ENCODE results near the gene COMMD4. TPM values are rescaled to one million over a fixed set of nuclear protein-coding genes. Genes with fewer than 3 reads are reported as not detected.
"Not testable (repeated sequence)": the region's sequence is repeated elsewhere in the genome, so short reads cannot be mapped to it uniquely, and the experiment has no call there.

The COMMD4 gene
- total RNA-seq: 92.6 and 104 TPM in 2 replicates

- peak; percentile 89 to 93 for DNase-seq (ENCODE audit: low read depth in 2 of 2)
Observed at GRCh38 chr15:75335705-75336355, at the start of gene COMMD4. TSS of gene COMMD4 (plus strand) at chr15:75336063. CDS start at chr15:75336090, 27 bp downstream.

- DNase-seq (ENCODE audit: low read depth in 2 of 2): not testable (repeated sequence)
Observed at GRCh38 chr15:75293660-75294059, 42.2 kb upstream of the COMMD4 start.

GRCh38 chr15:75298541-75299310 lies 37.1 kb upstream of the COMMD4 start:
- DNase-seq (ENCODE audit: low read depth in 2 of 2): not testable (repeated sequence)

GRCh38 chr15:75299311-75299688 lies 36.6 kb upstream of the COMMD4 start:
- DNase-seq (ENCODE audit: low read depth in 2 of 2): not testable (repeated sequence)

- not testable (repeated sequence) for DNase-seq (ENCODE audit: low read depth in 2 of 2)
Observed at GRCh38 chr15:75300026-75300425, 35.8 kb upstream of the COMMD4 start.

GRCh38 chr15:75302318-75302717 lies 33.5 kb upstream of the COMMD4 start:
- DNase-seq (ENCODE audit: low read depth in 2 of 2): no peak

- DNase-seq (ENCODE audit: low read depth in 2 of 2): not testable (repeated sequence)
Observed at GRCh38 chr15:75302753-75303152, 33.1 kb upstream of the COMMD4 start.

GRCh38 chr15:75306188-75306587 lies 29.7 kb upstream of the COMMD4 start:
- no peak for DNase-seq (ENCODE audit: low read depth in 2 of 2)

GRCh38 chr15:75307778-75308390 lies 28.0 kb upstream of the COMMD4 start:
- DNase-seq (ENCODE audit: low read depth in 2 of 2): peak; percentile 5 to 28

- no peak for DNase-seq (ENCODE audit: low read depth in 2 of 2)
Observed at GRCh38 chr15:75309711-75310110, 26.2 kb upstream of the COMMD4 start.

GRCh38 chr15:75312548-75312947 lies 23.3 kb upstream of the COMMD4 start:
- DNase-seq (ENCODE audit: low read depth in 2 of 2): not testable (repeated sequence)

GRCh38 chr15:75313116-75313845 lies 22.6 kb upstream of the COMMD4 start:
- no peak for DNase-seq (ENCODE audit: low read depth in 2 of 2)

GRCh38 chr15:75314552-75315290 lies 21.1 kb upstream of the COMMD4 start:
- DNase-seq (ENCODE audit: low read depth in 2 of 2): no peak

GRCh38 chr15:75319231-75319897 lies 16.5 kb upstream of the COMMD4 start:
- DNase-seq (ENCODE audit: low read depth in 2 of 2): not testable (repeated sequence)

- DNase-seq (ENCODE audit: low read depth in 2 of 2): no peak
Observed at GRCh38 chr15:75321711-75322110, 14.2 kb upstream of the COMMD4 start.

GRCh38 chr15:75325922-75326321 lies 9.9 kb upstream of the COMMD4 start:
- no peak for DNase-seq (ENCODE audit: low read depth in 2 of 2)

GRCh38 chr15:75327005-75327404 lies 8.9 kb upstream of the COMMD4 start:
- no peak for DNase-seq (ENCODE audit: low read depth in 2 of 2)

- no peak for DNase-seq (ENCODE audit: low read depth in 2 of 2)
Observed at GRCh38 chr15:75327491-75327890, 8.4 kb upstream of the COMMD4 start.

GRCh38 chr15:75328493-75329314 lies 7.2 kb upstream of the COMMD4 start:
- no peak for DNase-seq (ENCODE audit: low read depth in 2 of 2)

GRCh38 chr15:75329571-75329970 lies 6.3 kb upstream of the COMMD4 start:
- no peak for DNase-seq (ENCODE audit: low read depth in 2 of 2)

Data from dermis microvascular lymphatic vessel endothelial cell (primary cell).